Caco-2 (cell line): ENCODE results near the gene CHST4. TPM values are rescaled to one million over a fixed set of nuclear protein-coding genes. Genes with fewer than 3 reads are reported as not detected.

Source experiments
- Bru-seq: library from RNA; stranded (reverse); fragments of 400-500 nt; gene quantifications from one replicate; lab custom pipeline; 2021; lab: Mats Ljungman, UMichigan
- BruChase-seq, 2 experiments: library from RNA; stranded (reverse); fragments of 400-500 nt; gene quantifications; one replicate each; lab custom pipeline; 2021; lab: Mats Ljungman, UMichigan
- BruUV-seq: library from RNA; stranded (reverse); fragments of 400-500 nt; replicated peaks from 2 replicates; lab custom pipeline; 2021; lab: Mats Ljungman, UMichigan
- CTCF ChIA-PET: fragments of 300-600 bp; sonication (Branson Sonifier 250); formaldehyde crosslinking; loops from one replicate; lab custom pipeline; 2022; ENCODE audit warnings: antibody characterized with exemption; lab: Charles Lee
- POLR2A ChIA-PET: fragments of 300-600 bp; sonication (Branson Sonifier 250); formaldehyde crosslinking; loops from one replicate; lab custom pipeline; 2022; ENCODE audit warnings: antibody characterized with exemption; lab: Charles Lee
- DNase-seq, 2 experiments: peaks; one replicate each; pipeline versions ENCODE4 v3.0.0 to v3.0.0-alpha.2; 2020 to 2022
- H3K27me3 ChIP-seq: replicated peaks from 2 replicates; pipeline ENCODE4 v1.6.0; 2011; ENCODE audit warnings: low read length; ENCODE audit not compliant: control insufficient read depth, insufficient read depth
- H3K36me3 ChIP-seq: 2 replicates; pipeline ENCODE4 v1.5.1; 2011; ENCODE audit warnings: low read length; ENCODE audit not compliant: control insufficient read depth, insufficient read depth
- H3K4me1 ChIP-seq: fragments of 250-450 bp; sonication (Bioruptor Pico); 2 replicates; pipeline ENCODE4 v1.5.1; 2020; ENCODE audit warnings: mild to moderate bottlenecking
- H3K4me3 ChIP-seq: 2 replicates; pipeline ENCODE4 v1.5.1; 2011; ENCODE audit warnings: low read depth, mild to moderate bottlenecking, control low read depth, low read length
- H3K9me3 ChIP-seq: fragments of 250-450 bp; sonication (Bioruptor Pico); 2 replicates; pipeline ENCODE4 v1.5.1; 2020; ENCODE audit warnings: mild to moderate bottlenecking, moderate library complexity
- H3K27ac Mint-ChIP-seq: one replicate; pipeline ENCODE4 v1.8.0; 2022; ENCODE audit warnings: mixed read lengths; ENCODE audit not compliant: unreplicated experiment
- H3K27me3 Mint-ChIP-seq: one replicate; pipeline ENCODE4 v1.8.0; 2022; ENCODE audit warnings: mixed read lengths; ENCODE audit not compliant: insufficient read depth, unreplicated experiment
- H3K36me3 Mint-ChIP-seq: one replicate; pipeline ENCODE4 v1.8.0; 2022; ENCODE audit warnings: mild to moderate bottlenecking, mixed read lengths; ENCODE audit not compliant: insufficient read depth, unreplicated experiment
- H3K4me1 Mint-ChIP-seq: one replicate; pipeline ENCODE4 v1.8.0; 2022; ENCODE audit warnings: low read depth, mixed read lengths; ENCODE audit not compliant: unreplicated experiment
- H3K4me3 Mint-ChIP-seq: one replicate; pipeline ENCODE4 v1.8.0; 2022; ENCODE audit warnings: mild to moderate bottlenecking, moderate library complexity, mixed read lengths; ENCODE audit not compliant: unreplicated experiment
- H3K9me3 Mint-ChIP-seq: one replicate; pipeline ENCODE4 v1.8.0; 2022; ENCODE audit warnings: mixed read lengths; ENCODE audit not compliant: unreplicated experiment
- CTCF ChIP-seq, 2 experiments: fragments of 200-600 bp in 1 of 2; IDR thresholded peaks; 1 replicate in 1 of 2; 2 replicates in 1 of 2; pipeline versions ENCODE4 v1.5.1 to v1.8.0; 2011 to 2022; ENCODE audit warnings: antibody characterized with exemption in 1 of 2, control low read depth in 1 of 2, inconsistent platforms in 1 of 2, low read depth in 1 of 2, low read length in 1 of 2, mild to moderate bottlenecking in 1 of 2, moderate library complexity in 1 of 2; ENCODE audit not compliant: insufficient read depth in 1 of 2, severe bottlenecking in 1 of 2, unreplicated experiment in 1 of 2
- intact Hi-C: fragments of 100-400 bp; cut with micrococcal nuclease; formaldehyde crosslinking; loops from one replicate; pipeline ENCODE4 v1.10.0; 2022; ENCODE audit not compliant: unreplicated experiment
- long read RNA-seq: library from polyadenylated mRNA; stranded (forward); transcript quantifications from one replicate; pipeline ENCODE4 v2.0.0, GENCODE V29; 2022
- total RNA-seq: library from RNA; stranded (reverse); gene quantifications from 2 replicates; pipeline ENCODE4 v1.2.3, GENCODE V29; 2022

Gene CHST4
- total RNA-seq (not detected in 2 replicates), Bru-seq, nascent RNA (not detected), BruChase-seq, experiment 1, labeled RNA remaining after a 2-hour chase (not detected), BruChase-seq, experiment 2, labeled RNA remaining after a 6-hour chase (not detected)
- long read RNA-seq, result 0 reads

- Histone ChIP-seq H3K9me3 (no peaks in the 10 kb centered on the region), H3K36me3 (no peaks in the 10 kb centered on the region), H3K27me3 (no peaks in the 10 kb centered on the region), H3K4me1 (no peaks in the 10 kb centered on the region), H3K4me3 (no peak within 1 kb of the TSS)
- no TSS peak for BruUV-seq
- Mint-ChIP-seq H3K9me3 (no peaks in the 10 kb centered on the region), H3K4me3 (no peak within 1 kb of the TSS), H3K27ac (no peak within 1 kb of the TSS), H3K27me3 (peaks cover 21% of the 10 kb centered on the region), H3K4me1 (no peaks in the 10 kb centered on the region), H3K36me3 (no peaks in the 10 kb centered on the region)
- no peak for TF ChIP-seq CTCF (IDR thresholded peaks at IDR 0.05; ENCODE audit: insufficient read depth in 1 of 2, low read depth in 1 of 2, low read length in 1 of 2, severe bottlenecking in 1 of 2, unreplicated experiment in 1 of 2)
- CTCF ChIA-PET, result no interaction called here
- intact Hi-C loops, result no loop called here
- no peak for DNase-seq
- POLR2A ChIA-PET, result no interaction called here
Measured at GRCh38 chr16:71526111-71526631, at the start of gene CHST4. Gene CHST4, plus strand, starts transcription at chr16:71526426. Its CDS starts 10,252 bp downstream, at chr16:71536678.

DNA sequence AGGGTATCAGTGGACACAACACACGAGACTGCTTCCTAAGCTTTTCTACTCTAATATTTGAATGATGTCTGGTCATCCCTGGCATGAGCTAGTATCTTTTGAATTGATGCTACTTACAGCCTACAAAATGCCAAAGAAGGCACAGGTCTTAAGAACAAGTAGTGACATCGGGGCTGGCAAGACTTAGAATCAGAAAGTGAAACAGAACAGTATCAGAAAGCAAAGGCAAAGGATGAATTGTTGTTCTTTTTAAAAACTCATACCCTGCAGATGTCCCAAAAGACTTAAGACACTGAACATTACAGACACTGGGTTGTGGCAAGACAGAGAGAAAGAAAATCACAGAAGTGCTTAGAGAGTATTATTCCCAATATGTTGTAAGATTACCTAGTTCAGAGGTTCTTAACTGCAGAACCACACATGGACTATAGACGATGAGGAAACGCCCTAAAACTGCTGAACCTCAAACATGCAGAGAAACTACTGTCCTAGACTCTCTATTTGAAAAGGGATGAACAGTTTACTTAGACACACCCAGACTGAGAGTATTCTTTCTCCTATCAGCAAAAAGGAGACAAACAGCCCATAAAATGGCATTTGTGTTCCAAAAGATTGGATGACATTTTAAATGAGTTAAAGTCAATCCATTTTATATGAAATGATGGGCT is 49.6 kb upstream of the CHST4 start:
- POLR2A ChIA-PET, result no interaction called here
- no TSS peak for BruUV-seq
- no peak overlapping the region for H3K27ac Mint-ChIP-seq
- H3K4me3 Mint-ChIP-seq, result no peak overlapping the region
- H3K9me3 Mint-ChIP-seq, result no peaks in the 10 kb centered on the region
- no peak overlapping the region for H3K4me3 ChIP-seq
- no peak for DNase-seq
- H3K27me3 Mint-ChIP-seq, result no peaks in the 10 kb centered on the region
- H3K27me3 ChIP-seq, result no peaks in the 10 kb centered on the region
- intact Hi-C loops, result loop anchor here (5.0 kb wide), 1 partner anchor 61 kb away; no protein-coding TSS in a partner anchor
- no peaks in the 10 kb centered on the region for H3K4me1 Mint-ChIP-seq
- H3K9me3 ChIP-seq, result no peaks in the 10 kb centered on the region
- H3K4me1 ChIP-seq, result no peaks in the 10 kb centered on the region
- TF ChIP-seq CTCF (IDR thresholded peaks at IDR 0.05; ENCODE audit: insufficient read depth in 1 of 2, low read depth in 1 of 2, low read length in 1 of 2, severe bottlenecking in 1 of 2, unreplicated experiment in 1 of 2), result no peak
- no peaks in the 10 kb centered on the region for H3K36me3 ChIP-seq
- peaks cover 6% of the 10 kb centered on the region for H3K36me3 Mint-ChIP-seq
- CTCF ChIA-PET, result no interaction called here

GRCh38 chr16:71479420-71479819 is 46.8 kb upstream of the CHST4 start:
- Mint-ChIP-seq H3K4me1 (no peaks in the 10 kb centered on the region), H3K9me3 (no peaks in the 10 kb centered on the region), H3K27ac (no peak overlapping the region), H3K27me3 (no peaks in the 10 kb centered on the region), H3K4me3 (no peak overlapping the region), H3K36me3 (peaks cover 6% of the 10 kb centered on the region)
- Histone ChIP-seq H3K27me3 (no peaks in the 10 kb centered on the region), H3K36me3 (no peaks in the 10 kb centered on the region), H3K9me3 (no peaks in the 10 kb centered on the region), H3K4me3 (no peak overlapping the region), H3K4me1 (no peaks in the 10 kb centered on the region)
- BruUV-seq, result no TSS peak
- TF ChIP-seq CTCF (IDR thresholded peaks at IDR 0.05; ENCODE audit: insufficient read depth in 1 of 2, low read depth in 1 of 2, low read length in 1 of 2, severe bottlenecking in 1 of 2, unreplicated experiment in 1 of 2), result peak; percentile 46 to 87
- ChIA-PET POLR2A (interaction anchor here (0.6 kb wide), 1 partner anchor 12 kb away, joined by 8 read pairs; no protein-coding TSS in a partner anchor), CTCF (interaction anchor here (0.5 to 1.1 kb wide), 9 partner anchors 17 to 482 kb away, joined by 3 to 11 read pairs (median 4); partner anchors contain the start of gene ZNF23)
- intact Hi-C loops, result loop anchor here (5.0 kb wide), 1 partner anchor 58 kb away; no protein-coding TSS in a partner anchor
- DNase-seq, result peak; percentile 40 to 45
